CMK (cell line): ENCODE results near the gene ERI2.

Source experiments
- DNase-seq: peaks from one replicate; pipeline ENCODE4 v3.0.0-alpha.2; 2010; ENCODE audit warnings: low read depth

ERI2 gene, protein sequence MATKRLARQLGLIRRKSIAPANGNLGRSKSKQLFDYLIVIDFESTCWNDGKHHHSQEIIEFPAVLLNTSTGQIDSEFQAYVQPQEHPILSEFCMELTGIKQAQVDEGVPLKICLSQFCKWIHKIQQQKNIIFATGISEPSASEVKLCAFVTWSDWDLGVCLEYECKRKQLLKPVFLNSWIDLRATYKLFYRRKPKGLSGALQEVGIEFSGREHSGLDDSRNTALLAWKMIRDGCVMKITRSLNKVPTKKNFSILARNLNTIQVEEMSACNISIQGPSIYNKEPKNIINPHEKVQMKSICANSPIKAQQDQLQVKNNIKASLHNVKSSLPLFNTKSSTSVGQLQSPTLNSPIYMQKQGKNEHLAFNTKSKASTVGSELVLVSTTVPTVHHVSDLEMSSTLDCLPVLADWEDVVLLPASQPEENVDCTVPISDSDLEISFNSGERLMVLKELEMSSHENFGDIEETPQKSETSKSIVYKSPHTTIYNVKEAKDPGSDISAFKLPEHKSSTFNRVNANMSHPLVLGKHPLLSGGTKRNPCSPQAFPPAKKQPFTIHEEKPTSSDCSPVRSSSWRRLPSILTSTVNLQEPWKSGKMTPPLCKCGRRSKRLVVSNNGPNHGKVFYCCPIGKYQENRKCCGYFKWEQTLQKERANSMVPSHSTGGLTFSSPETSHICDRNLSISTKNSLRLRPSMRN

DNA sequence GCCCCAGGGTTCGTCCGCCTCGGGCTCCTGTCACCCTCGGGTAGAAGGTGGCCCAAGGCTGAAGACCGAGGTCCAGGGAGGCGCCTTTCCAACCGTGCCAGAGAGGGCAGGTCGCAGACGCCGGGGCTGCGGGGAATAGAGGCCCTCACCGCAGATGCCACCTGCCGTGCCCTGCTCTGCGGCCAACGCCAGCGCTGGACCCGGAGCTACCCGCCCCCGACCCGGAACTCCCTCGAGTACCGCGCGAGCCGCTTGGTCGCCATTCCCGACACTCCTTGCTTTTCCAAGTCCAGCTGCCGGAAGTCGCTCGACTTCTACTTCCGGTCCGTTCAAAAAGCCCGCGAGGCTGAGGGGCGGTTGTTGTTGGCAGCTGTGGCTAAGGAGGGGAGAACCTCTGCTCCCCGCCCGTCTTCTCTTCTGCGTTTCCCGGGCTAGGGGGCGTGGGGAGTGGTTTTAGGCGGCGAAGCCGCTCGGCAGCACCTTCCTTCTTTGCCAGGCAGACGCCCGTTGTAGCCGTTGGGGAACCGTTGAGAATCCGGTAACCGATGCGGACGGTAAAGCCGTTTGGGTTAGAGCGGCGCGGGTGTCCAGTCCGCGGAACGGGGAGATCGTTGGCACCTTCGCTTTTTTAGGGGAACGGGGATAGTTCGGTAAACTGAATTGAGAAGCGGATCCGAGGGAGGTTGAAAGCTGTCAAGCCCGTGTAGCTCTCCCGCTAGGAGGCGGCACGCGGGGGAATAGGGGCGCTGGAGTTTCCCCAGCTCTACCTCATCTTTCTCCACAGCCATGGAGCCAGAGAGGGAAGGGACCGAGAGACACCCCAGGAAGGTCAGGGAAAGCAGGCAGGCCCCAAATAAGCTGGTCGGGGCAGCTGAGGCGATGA lies at the start of gene ERI2, which contains the start of gene REXO5:
TSS of gene ERI2 (minus strand) at position 305 of the 883 bp plus-strand sequence. CDS start at position 263, 42 bp downstream.
TSS of gene REXO5 (plus strand) at position 360 of the 883 bp plus-strand sequence. CDS start at position 787, 427 bp downstream.
- DNase-seq = peak; percentile 92

- no peak for DNase-seq
Measured at GRCh38 chr16:20854963-20855362, 48.7 kb upstream of the ERI2 start.

GRCh38 chr16:20853981-20854620 lies 47.8 kb upstream of the ERI2 start:
- no peak for DNase-seq

GRCh38 chr16:20853143-20853542 lies 46.9 kb upstream of the ERI2 start:
- no peak for DNase-seq

- DNase-seq = no peak
Measured at GRCh38 chr16:20851601-20852000, 45.3 kb upstream of the ERI2 start.

- DNase-seq = no peak
Measured at GRCh38 chr16:20850981-20851380, 44.7 kb upstream of the ERI2 start.

- DNase-seq = no peak
Measured at GRCh38 chr16:20849589-20850390, 43.5 kb upstream of the ERI2 start.

DNA sequence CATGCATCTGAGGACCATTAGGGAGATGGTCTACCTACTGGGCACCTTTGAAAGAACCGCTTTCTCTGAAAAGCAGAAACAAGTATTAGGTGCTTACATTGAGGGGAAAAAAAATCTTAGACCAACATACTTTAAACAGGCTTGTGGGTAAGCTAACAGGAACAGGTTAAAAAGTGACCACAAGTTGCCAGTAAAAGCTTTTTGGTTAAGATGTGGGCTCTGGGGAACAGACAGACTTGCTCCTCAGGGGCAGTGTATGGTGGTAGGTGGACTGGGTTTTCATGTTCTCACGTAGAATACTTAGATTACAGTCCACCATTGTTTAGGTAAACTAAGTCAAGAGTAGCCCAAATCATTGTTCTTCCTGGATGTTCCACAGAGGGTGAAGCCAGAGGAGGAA lies 41.3 kb upstream of the ERI2 start:
- no peak for DNase-seq

- no peak for DNase-seq
Measured at GRCh38 chr16:20846551-20846950, 40.3 kb upstream of the ERI2 start.

GRCh38 chr16:20846030-20846429 lies 39.8 kb upstream of the ERI2 start:
- no peak for DNase-seq

- DNase-seq = peak; percentile 61
Measured at GRCh38 chr16:20844588-20844987, 38.3 kb upstream of the ERI2 start.

- no peak for DNase-seq
Measured at GRCh38 chr16:20844054-20844453, 37.8 kb upstream of the ERI2 start.

DNA sequence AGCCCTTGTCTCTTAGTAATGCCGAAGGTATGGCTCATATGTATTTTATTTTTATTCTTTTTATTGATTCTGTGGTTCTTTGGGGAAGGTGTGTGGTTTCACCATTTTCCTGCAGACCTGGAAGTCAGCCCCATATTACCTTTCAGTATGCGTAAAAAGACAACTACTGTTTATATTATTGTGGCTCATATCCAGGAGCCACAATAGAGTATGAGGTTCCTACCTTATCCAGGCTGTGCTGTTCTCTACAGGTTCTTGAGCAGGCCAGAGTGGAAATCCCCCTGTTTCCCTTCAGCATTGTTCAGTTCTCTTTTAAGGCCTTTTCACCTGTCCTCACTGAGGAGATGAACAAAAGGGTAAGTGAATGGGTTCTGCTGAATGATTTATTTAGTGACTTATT lies 33.2 kb upstream of the ERI2 start:
- DNase-seq = no peak

DNA sequence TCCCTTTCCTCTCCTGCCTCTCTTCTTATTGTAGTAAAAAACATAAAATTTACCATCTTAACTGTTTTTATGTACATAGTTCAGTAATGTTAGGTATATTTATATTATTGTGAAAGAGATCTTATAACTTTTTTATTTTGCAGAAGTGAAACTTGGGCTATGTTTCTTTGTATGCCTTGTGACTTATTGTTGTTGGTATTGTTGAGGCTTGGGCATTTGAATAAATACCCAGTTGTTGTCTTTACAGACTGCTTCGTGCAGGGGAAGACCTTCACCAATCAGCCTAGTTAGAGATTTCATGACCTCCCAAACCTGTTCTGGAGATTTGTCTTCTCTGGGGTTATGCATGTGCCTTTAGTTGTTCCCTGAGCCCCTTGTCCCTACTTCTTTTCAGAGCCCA lies 32.0 kb upstream of the ERI2 start:
- no peak for DNase-seq

- no peak for DNase-seq
Measured at GRCh38 chr16:20833086-20833485, 26.8 kb upstream of the ERI2 start.

DNA sequence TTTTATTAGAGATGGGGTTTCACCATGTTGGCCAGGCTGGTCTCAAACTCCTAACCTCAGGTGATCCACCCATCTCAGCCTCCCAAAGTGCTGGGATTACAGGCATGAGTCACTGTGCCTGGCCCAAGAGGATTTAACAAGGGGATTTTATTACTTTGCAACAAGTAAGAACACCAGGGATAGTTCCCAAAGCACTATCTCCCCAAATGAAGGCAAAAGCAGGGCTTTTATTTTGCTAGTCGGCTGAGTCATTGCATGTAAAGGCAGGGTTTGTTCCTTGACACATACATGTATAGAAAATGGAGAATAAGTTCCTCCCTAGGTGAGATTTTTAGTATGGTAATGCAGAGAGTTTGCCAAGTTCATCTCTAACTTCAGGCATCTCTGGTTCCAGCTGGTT lies 24.1 kb upstream of the ERI2 start:
- DNase-seq = no peak

GRCh38 chr16:20829536-20829935 lies 23.3 kb upstream of the ERI2 start:
- DNase-seq = no peak

DNA sequence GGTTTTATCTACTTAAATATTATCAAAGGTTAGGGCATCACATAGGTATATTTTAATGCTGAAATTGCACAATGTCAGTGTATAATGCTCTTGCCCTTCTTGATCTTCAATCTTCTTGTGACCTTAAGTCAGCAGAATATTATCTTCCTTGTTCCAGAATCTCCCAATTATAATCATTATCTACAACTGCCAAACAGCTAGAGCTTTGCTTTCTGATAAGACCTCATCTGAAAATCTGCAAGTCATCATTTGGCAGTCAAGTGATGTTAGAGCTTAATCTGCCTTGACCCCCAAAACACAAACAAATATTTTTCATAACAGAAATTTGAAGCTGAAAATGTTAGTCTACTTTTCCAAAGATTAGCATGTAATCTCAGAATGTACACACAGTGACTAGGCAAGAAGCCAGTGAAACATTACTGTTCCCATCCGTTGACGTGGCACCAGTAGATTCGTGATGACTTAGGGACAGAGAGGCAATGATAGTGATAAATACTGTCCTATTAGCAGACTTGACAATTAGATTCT lies 19.8 kb upstream of the ERI2 start:
- DNase-seq = peak; percentile 47

DNA sequence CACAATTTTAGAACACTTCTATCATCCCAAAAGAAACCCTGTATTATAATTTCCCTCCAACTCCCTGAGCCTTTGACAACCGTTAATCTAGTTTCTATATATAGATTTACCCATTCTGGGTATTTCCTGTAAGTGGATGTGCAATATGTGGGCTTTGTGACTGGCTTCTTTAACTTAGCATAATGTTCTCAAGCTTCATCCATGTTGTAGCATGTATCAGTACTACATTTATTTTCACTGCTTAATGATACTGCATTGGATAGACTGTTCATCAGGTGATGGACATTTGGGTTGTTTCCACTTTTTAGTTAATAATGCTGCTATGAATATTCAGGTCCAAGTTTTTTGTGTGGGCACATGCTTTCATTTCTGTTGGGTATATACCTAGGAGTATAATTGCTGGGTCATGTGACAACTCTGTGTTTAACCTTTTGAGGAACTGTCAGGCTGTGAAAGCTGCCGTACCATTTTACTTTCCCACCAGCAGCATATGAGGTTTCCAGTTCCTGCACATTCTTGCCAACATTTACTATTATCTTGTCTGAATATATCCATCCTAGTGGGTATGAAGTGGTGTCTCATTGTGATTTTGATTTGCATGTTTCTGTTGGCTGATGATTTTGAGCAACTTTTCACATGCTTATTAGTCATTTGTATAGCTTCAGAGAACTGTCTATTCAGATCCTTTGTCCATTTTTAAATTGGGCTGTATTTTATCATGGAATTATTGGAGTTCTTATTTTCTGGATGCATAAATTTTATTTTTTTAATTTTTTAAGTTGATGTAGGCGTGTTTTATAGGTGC lies 16.5 kb upstream of the ERI2 start:
- no peak for DNase-seq

DNA sequence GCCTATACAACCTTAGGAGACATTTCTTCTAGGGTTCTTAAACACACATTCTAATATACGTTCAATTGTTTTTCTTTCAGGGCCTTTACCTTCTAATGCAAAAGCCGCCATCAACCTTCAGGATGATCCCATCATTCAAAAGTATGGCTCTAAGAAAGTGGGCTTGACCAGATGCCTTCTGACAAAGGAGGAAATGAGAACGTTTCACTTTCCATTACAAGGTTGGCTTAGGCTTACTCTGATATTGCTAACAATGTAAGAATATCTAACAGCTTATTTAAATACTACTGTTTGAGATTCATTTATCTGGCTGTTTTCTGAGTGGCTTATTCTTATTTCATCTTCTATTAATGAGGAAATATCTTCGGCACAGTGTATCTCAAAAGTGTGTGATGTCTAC lies 15.4 kb upstream of the ERI2 start:
- no peak for DNase-seq
